GM12864 (cell line): Measurements from ENCODE around the gene RC3H2.
"Not testable (repeated sequence)": the region's sequence is repeated elsewhere in the genome, so short reads cannot be mapped to it uniquely, and the experiment has no call there.

Experiments
- DNase-seq: peaks from one replicate; pipeline ENCODE4 v3.0.0-alpha.2; 2011; ENCODE audit warnings: low read depth
- H3K4me3 ChIP-seq: 2 replicates; pipeline ENCODE4 v1.5.1; 2011; ENCODE audit warnings: mild to moderate bottlenecking, low read depth, low read length, control low read depth
- TF ChIP-seq, protein P1 (sequence below): IDR thresholded peaks from 2 replicates; pipeline ENCODE4 v1.5.1; 2011; ENCODE audit warnings: low read depth, mild to moderate bottlenecking, moderate library complexity, low read length, control low read depth, inconsistent platforms; ENCODE audit errors: missing control alignments

Gene RC3H2

DNA sequence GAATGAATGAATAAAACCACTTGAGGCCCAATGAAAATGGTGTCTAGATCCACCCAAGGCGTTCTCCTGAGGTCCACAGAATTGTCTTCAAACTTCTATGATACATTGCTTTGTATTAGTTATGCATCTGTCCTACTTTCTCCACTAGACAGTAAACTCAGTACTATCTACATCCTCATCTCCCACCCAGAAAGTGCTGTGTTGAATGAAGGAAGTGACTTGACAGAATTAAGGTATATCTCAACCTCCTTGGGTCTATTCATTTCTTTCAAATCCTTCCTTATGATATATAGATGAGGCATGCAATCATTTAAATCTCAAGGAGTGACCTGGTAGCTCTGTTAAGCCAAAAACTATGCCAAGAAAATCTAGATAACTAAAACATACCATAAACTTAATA is 61.0 kb downstream of the RC3H2 start:
- DNase-seq: no peak
- no peak overlapping the region for H3K4me3 ChIP-seq
- TF ChIP-seq, protein P1, sequence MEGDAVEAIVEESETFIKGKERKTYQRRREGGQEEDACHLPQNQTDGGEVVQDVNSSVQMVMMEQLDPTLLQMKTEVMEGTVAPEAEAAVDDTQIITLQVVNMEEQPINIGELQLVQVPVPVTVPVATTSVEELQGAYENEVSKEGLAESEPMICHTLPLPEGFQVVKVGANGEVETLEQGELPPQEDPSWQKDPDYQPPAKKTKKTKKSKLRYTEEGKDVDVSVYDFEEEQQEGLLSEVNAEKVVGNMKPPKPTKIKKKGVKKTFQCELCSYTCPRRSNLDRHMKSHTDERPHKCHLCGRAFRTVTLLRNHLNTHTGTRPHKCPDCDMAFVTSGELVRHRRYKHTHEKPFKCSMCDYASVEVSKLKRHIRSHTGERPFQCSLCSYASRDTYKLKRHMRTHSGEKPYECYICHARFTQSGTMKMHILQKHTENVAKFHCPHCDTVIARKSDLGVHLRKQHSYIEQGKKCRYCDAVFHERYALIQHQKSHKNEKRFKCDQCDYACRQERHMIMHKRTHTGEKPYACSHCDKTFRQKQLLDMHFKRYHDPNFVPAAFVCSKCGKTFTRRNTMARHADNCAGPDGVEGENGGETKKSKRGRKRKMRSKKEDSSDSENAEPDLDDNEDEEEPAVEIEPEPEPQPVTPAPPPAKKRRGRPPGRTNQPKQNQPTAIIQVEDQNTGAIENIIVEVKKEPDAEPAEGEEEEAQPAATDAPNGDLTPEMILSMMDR: no peak

DNA sequence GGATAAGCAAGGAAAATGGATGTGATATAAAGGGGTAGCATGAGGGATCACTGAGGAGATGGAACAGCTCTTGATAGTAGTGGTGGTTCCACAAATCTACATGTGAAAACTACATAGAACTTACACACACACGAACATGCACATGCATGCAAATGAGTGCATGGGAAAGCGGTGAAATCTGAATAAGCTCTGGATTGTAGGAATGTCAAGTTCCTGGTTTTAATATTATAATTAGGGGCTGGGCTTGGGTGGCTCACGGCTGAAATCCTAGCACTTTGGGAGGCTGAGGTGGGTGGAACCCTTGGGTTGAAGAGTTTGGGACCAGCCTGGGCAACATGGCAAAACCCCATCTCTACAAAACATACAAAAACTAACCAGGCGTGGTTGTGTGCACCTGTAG is 63.7 kb downstream of the RC3H2 start:
- H3K4me3 ChIP-seq: no peak overlapping the region
- no peak for DNase-seq
- TF ChIP-seq, protein P1: no peak

DNA sequence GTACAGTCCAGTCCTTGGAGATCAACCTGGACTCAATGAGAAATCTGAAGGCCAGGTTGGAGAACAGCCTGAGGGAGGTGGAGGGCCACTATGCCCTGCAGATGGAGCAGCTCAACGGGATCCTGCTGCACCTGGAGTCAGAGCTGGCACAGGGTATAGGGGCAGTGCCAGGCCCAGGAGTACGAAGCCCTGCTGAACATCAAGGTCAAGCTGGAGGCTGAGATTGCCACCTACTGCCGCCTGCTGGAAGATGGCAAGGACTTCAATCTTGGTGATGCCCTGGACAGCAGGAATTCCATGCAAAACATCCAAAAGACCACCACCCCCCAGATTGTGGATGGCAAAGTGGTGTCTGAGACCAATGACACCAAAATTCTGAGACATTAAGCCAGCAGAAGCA is 66.7 kb downstream of the RC3H2 start:
- DNase-seq, H3K4me3 ChIP-seq: not testable (repeated sequence)
- TF ChIP-seq, protein P1: peak; percentile 19

DNA sequence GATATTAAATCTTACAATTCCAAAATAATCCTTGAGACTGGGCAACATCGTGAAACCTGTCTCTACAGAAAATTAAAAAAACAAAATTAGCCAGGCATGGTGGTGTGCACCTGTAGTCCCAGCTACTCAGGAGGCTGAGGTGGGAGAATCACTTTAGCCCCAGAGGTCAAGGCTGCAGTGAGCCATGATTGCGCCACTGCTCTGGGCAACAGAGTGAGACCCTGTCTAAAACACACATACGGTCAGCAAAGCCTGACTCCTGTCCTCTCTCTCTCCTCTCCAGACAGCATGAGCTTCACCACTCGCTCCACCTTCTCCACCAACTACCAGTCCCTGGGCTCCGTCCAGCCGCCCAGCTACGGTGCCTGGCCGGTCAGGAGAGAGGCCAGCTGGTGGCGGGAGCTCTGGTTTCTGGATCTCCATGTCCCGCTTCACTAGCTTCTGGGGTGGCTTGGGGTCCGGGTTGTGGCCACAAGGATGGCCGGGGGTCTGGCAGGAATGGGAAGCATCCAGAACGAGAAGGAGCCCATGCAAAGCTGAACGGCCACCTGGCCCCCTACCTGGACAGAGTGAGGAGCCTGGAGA is 67.8 kb downstream of the RC3H2 start:
- no peak overlapping the region for H3K4me3 ChIP-seq
- TF ChIP-seq, protein P1: no peak
- no peak for DNase-seq

DNA sequence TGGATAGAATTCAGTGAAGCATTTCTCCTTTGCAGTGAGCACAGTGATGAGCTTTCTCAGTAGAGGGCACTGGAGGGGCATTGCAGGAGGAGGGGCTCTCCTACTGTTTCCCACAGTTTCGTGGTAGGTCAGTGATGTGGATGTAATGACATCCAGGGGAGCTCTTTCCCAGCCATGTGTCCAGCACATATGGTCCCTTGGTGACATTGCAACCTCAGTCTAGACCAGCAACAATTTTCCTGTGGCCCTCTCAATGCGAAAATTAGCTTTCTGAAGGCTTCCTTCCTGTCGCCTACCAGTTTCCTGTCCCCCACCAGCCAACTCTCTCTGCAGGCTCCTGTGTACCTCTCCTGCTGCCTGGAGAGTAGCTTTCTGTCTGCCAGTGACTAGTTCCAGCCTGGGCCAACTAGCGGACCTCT is 69.8 kb downstream of the RC3H2 start:
- no peak for DNase-seq
- TF ChIP-seq, protein P1: peak; percentile 22
- H3K4me3 ChIP-seq: no peak overlapping the region

DNA sequence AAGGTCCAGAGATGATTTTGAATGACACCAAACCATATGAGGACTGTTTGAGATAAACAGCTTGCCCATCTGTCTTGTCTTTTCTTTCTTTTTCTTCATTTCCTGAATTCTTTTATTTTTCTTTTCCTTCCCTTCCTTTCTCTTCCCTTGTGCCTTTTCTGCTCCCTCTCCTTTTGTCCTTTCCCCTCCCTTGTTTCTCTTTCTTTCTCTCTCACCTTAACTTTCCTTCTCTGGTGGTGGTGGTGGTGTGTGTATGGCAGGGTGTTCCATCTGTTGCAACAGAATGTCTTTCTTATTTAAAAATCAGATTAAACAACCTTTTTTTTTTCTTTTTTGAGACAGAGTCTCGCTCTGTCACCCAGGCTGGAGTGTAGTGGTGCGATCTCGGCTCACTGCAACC is 73.0 kb downstream of the RC3H2 start:
- DNase-seq: no peak
- no peak overlapping the region for H3K4me3 ChIP-seq
- TF ChIP-seq, protein P1: no peak

DNA sequence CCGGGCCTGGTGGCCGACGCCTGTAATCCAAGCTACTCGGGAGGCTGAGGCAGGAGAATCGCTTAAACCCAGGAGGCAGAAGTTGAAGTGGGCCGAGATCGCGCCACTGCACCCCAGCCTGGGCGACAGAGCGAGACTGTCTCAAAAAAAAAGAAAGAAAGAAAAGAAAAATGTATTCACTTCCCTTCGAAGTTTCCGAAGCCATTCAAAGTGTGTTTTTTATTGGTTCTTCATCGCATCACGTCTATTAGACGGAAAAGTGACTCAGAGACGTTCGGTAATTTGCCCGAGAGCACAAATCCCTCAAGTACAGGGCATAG is 76.2 kb downstream of the RC3H2 start:
- DNase-seq: not testable (repeated sequence)
- H3K4me3 ChIP-seq: peak overlapping the region; percentile 95
